ENCODE measurements around the gene AIRE.

The AIRE gene

GRCh38 chr21:44326716-44327602, 41.3 kb downstream of the AIRE start:
- DNase-seq: no peak

GRCh38 chr21:44327603-44327974, 41.9 kb downstream of the AIRE start:
- DNase-seq: no peak

- DNase-seq: no peak
These were observed 42.7 kb downstream of the AIRE start for GRCh38 chr21:44328242-44328895.

- DNase-seq: no peak
These were observed 43.6 kb downstream of the AIRE start for GRCh38 chr21:44329086-44329889.

GRCh38 chr21:44329971-44330681, 44.5 kb downstream of the AIRE start:
- DNase-seq: no peak

- DNase-seq: no peak
These were observed 45.0 kb downstream of the AIRE start for GRCh38 chr21:44330698-44331097.

- no peak for DNase-seq
These were observed 45.5 kb downstream of the AIRE start for GRCh38 chr21:44331209-44331608.

- DNase-seq: no peak
These were observed 46.1 kb downstream of the AIRE start for GRCh38 chr21:44331650-44332307.

- no peak for DNase-seq
These were observed 46.7 kb downstream of the AIRE start for GRCh38 chr21:44332383-44332782.

GRCh38 chr21:44332965-44333364, 47.3 kb downstream of the AIRE start:
- DNase-seq: no peak

- DNase-seq: no peak
These were observed 48.0 kb downstream of the AIRE start for GRCh38 chr21:44333509-44334328.

- no peak for DNase-seq
These were observed 48.8 kb downstream of the AIRE start for GRCh38 chr21:44334329-44335030.

- no peak for DNase-seq
These were observed 49.8 kb downstream of the AIRE start for GRCh38 chr21:44335266-44336059.

- DNase-seq: no peak
These were observed 51.8 kb downstream of the AIRE start for GRCh38 chr21:44337449-44337848.

GRCh38 chr21:44337941-44338895, 52.5 kb downstream of the AIRE start:
- peak; percentile 3 for DNase-seq

GRCh38 chr21:44338971-44339910, 53.6 kb downstream of the AIRE start, which contains the start of gene CFAP410:
Gene CFAP410 (minus strand): TSS chr21:44339390. CDS start chr21:44339194, 196 bp downstream.
- DNase-seq: peak; percentile 36

Measured in NCI-H1436 treated with DMSO at 0.1 percent for 48 hours (cell line).